Fibroblast of lung (primary cell): ENCODE measurements around the gene SIM1. TPM values are rescaled to one million over a fixed set of nuclear protein-coding genes. Genes with fewer than 3 reads are reported as not detected.

ENCODE experiments used
- DNase-seq, 2 donors: peaks; one replicate each; pipeline versions ENCODE4 v3.0.0 to v3.0.0-alpha.2; 2010; ENCODE audit warnings: low read depth in 2 of 2
- H2AFZ ChIP-seq: 2 replicates; pipeline ENCODE4 v1.5.1; 2012; ENCODE audit warnings: low read length, control low read depth, inconsistent platforms
- H3K27ac ChIP-seq: 2 replicates; pipeline ENCODE4 v1.5.1; 2011; ENCODE audit warnings: low read length, control low read depth; ENCODE audit not compliant: insufficient read depth
- H3K27me3 ChIP-seq: 2 replicates; pipeline ENCODE4 v1.5.1; 2011; ENCODE audit warnings: mild to moderate bottlenecking, low read length; ENCODE audit not compliant: control insufficient read depth, insufficient read depth
- H3K36me3 ChIP-seq: 2 replicates; pipeline ENCODE4 v1.5.1; 2011; ENCODE audit warnings: low read length; ENCODE audit not compliant: control insufficient read depth, insufficient read depth
- H3K4me1 ChIP-seq: 2 replicates; pipeline ENCODE4 v1.5.1; 2011; ENCODE audit warnings: low read length; ENCODE audit not compliant: control insufficient read depth, insufficient read depth; ENCODE audit errors: extremely low read depth
- H3K4me2 ChIP-seq: 2 replicates; pipeline ENCODE4 v1.5.1; 2011; ENCODE audit warnings: low read length, control low read depth; ENCODE audit not compliant: insufficient read depth; ENCODE audit errors: extremely low read depth
- H3K4me3 ChIP-seq, 4 experiments: fragments of 200-600 bp in 1 of 4; sonication (generic) in 1 of 4; replicated peaks in 1 of 4; 2 replicates each; pipeline ENCODE4 v1.5.1; 2011 to 2016; ENCODE audit warnings: low read length in 4 of 4, low read depth in 3 of 4, mild to moderate bottlenecking in 3 of 4, control low read depth in 2 of 4, inconsistent platforms in 1 of 4, mixed read lengths in 1 of 4; ENCODE audit not compliant: insufficient read depth in 1 of 4; ENCODE audit errors: control extremely low read depth in 1 of 4
- H3K79me2 ChIP-seq: 2 replicates; pipeline ENCODE4 v1.5.1; 2012; ENCODE audit warnings: mild to moderate bottlenecking, low read length, inconsistent platforms; ENCODE audit not compliant: control insufficient read depth, insufficient read depth
- H3K9ac ChIP-seq: 2 replicates; pipeline ENCODE4 v1.5.1; 2011; ENCODE audit warnings: mild to moderate bottlenecking, low read length, control low read depth; ENCODE audit not compliant: insufficient read depth
- H3K9me3 ChIP-seq: 2 replicates; pipeline ENCODE4 v1.5.1; 2012; ENCODE audit warnings: low read depth, low read length; ENCODE audit not compliant: control insufficient read depth, insufficient read depth
- H4K20me1 ChIP-seq: 2 replicates; pipeline ENCODE4 v1.5.1; 2011; ENCODE audit warnings: low read length; ENCODE audit not compliant: control insufficient read depth, insufficient read depth; ENCODE audit errors: extremely low read depth
- EZH2 ChIP-seq: IDR thresholded peaks from 2 replicates; pipeline ENCODE4 v1.5.1; 2012; ENCODE audit warnings: low read length, control low read depth, mild to moderate bottlenecking; ENCODE audit errors: missing control alignments
- polyA plus RNA-seq, 2 donors: library from polyadenylated mRNA; depleted of rRNA in 1 of 2; stranded (reverse) in 1 of 2; unstranded in 1 of 2; fragments of >200 nt; gene quantifications; 2 replicates each; pipeline ENCODE4 v1.2.1, GENCODE V29; 2011 to 2012; ENCODE audit warnings: missing spikeins in 1 of 2
- total RNA-seq: library from RNA; depleted of rRNA; stranded (reverse); fragments of >200 nt; gene quantifications from 2 replicates; pipeline ENCODE4 v1.2.1, GENCODE V29; 2014
- TF ChIP-seq, protein P1 (sequence below), 2 donors: IDR thresholded peaks in 1 of 2; conservative IDR thresholded peaks in 1 of 2; 1 replicate in 1 of 2; 2 replicates in 1 of 2; pipeline ENCODE4 v1.5.1; 2011 to 2012; ENCODE audit warnings: low read length in 2 of 2, control low read depth in 1 of 2, inconsistent platforms in 1 of 2, low read depth in 1 of 2, mild to moderate bottlenecking in 1 of 2

Gene SIM1
- total and polyA plus RNA-seq, 2 donors (not counting 1 experiment from before 2014, with no cell fraction given), result not detected

DNA sequence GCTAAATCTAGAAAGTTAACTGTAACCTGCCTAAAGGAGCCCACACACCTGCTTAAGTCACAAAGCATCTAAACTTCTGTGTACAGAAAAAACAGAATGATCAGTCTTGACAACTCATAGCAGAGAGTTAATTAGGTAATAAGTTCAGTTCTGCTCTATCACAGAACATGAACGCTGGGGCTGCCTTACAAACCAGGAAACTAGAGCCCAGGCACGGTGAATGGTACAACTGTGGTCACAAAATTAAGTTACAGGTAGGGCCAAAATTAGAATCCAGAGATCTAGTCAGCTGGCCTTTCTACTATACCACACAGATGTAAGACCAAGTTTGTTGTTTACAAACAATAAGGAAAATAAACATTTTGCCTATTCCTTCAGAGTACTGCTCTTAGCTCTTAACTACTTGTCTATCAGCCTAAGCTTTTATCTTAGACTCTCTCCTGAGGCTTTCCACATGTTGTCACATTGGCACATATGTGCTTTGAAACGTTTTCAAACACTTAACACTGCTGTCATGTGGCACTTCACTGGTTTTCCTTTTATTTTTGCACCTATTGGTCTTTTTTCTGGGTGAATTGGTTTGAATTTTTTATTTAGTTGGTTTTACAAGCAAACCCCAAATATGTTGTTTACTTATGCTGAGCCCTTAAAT, 75.7 kb downstream of the SIM1 start:
- DNase-seq, result no peak
- Histone ChIP-seq H3K36me3 (no peaks in the 10 kb centered on the region), H2AFZ (no peak overlapping the region), H3K79me2 (no peaks in the 10 kb centered on the region), H3K4me2 (no peak overlapping the region), H3K9ac (no peak overlapping the region), H4K20me1 (no peaks in the 10 kb centered on the region), H3K4me3 (no peak overlapping the region), H3K9me3 (no peaks in the 10 kb centered on the region), H3K27ac (no peak overlapping the region), H3K4me1 (no peaks in the 10 kb centered on the region), H3K27me3 (no peaks in the 10 kb centered on the region)
- TF ChIP-seq, protein P1, sequence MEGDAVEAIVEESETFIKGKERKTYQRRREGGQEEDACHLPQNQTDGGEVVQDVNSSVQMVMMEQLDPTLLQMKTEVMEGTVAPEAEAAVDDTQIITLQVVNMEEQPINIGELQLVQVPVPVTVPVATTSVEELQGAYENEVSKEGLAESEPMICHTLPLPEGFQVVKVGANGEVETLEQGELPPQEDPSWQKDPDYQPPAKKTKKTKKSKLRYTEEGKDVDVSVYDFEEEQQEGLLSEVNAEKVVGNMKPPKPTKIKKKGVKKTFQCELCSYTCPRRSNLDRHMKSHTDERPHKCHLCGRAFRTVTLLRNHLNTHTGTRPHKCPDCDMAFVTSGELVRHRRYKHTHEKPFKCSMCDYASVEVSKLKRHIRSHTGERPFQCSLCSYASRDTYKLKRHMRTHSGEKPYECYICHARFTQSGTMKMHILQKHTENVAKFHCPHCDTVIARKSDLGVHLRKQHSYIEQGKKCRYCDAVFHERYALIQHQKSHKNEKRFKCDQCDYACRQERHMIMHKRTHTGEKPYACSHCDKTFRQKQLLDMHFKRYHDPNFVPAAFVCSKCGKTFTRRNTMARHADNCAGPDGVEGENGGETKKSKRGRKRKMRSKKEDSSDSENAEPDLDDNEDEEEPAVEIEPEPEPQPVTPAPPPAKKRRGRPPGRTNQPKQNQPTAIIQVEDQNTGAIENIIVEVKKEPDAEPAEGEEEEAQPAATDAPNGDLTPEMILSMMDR (conservative IDR thresholded peaks at IDR 0.05 in 1 of 2, IDR thresholded peaks at IDR 0.05 in 1 of 2; ENCODE audit: low read depth in 1 of 2, low read length in 2 of 2), result no peak
- no peak for TF ChIP-seq EZH2

DNA sequence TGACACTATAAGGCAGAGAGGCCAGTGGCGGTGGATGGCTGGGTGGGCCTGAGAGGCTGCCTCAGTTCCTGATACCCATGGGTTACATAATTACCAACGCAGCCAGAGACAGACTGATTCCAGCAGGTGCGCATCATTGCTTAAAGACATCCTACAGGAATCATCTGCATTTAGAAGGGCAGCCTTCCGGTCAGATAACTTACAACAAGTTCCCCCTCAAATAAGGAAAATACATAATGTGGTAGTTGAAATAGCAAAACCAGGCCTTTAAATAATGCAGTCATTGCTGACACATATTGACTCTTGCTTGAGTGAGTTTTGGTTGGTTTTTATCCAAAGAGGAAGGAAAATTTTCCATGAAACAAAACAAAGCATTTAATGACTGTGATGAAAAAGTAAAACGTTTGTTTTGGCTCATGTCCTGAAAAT, 81.9 kb downstream of the SIM1 start:
- no peaks in the 10 kb centered on the region for H3K4me1 ChIP-seq
- H3K4me3 ChIP-seq, result no peak overlapping the region
- H3K79me2 ChIP-seq, result no peaks in the 10 kb centered on the region
- no peaks in the 10 kb centered on the region for H3K36me3 ChIP-seq
- no peak for TF ChIP-seq EZH2
- TF ChIP-seq, protein P1 (conservative IDR thresholded peaks at IDR 0.05 in 1 of 2, IDR thresholded peaks at IDR 0.05 in 1 of 2; ENCODE audit: low read depth in 1 of 2, low read length in 2 of 2), result no peak
- H3K27ac ChIP-seq, result no peak overlapping the region
- no peak overlapping the region for H3K4me2 ChIP-seq
- no peak overlapping the region for H2AFZ ChIP-seq
- no peaks in the 10 kb centered on the region for H3K9me3 ChIP-seq
- no peaks in the 10 kb centered on the region for H4K20me1 ChIP-seq
- H3K9ac ChIP-seq, result no peak overlapping the region
- H3K27me3 ChIP-seq, result no peaks in the 10 kb centered on the region
- DNase-seq, result peak in 1 of 2 donors; percentile 23

DNA sequence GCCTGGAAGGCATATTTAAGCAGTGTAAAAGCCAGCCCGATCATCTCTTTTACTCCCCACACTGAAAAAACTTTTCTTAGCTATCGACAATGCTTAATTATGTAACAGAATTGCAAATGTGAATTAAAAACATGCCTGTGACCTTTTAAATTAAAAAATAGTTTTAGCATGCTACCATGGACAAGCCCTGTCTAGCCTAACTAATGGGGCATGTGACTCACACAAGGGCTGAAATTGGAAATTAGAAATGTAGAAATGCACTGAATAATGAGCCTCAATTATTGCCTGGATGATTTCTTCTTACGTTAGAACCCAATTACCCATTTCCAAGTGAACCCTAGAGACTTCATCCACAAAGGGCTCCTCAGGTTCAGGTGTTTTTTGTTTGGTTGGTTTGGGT, 82.7 kb downstream of the SIM1 start:
- H4K20me1 ChIP-seq, result no peaks in the 10 kb centered on the region
- H3K4me1 ChIP-seq, result no peaks in the 10 kb centered on the region
- H3K4me3 ChIP-seq, result no peak overlapping the region
- no peak overlapping the region for H3K4me2 ChIP-seq
- no peak overlapping the region for H3K27ac ChIP-seq
- no peaks in the 10 kb centered on the region for H3K27me3 ChIP-seq
- DNase-seq, result peak in 1 of 2 donors; percentile 27
- TF ChIP-seq, protein P1 (conservative IDR thresholded peaks at IDR 0.05 in 1 of 2, IDR thresholded peaks at IDR 0.05 in 1 of 2; ENCODE audit: low read depth in 1 of 2, low read length in 2 of 2), result no peak
- TF ChIP-seq EZH2, result no peak
- no peaks in the 10 kb centered on the region for H3K36me3 ChIP-seq
- H3K9ac ChIP-seq, result no peak overlapping the region
- no peak overlapping the region for H2AFZ ChIP-seq
- no peaks in the 10 kb centered on the region for H3K9me3 ChIP-seq
- no peaks in the 10 kb centered on the region for H3K79me2 ChIP-seq
